Naive thymus-derived CD8-positive, alpha-beta T cell (primary cell): Measurements from ENCODE around the gene FMN2. TPM values are rescaled to one million over a fixed set of nuclear protein-coding genes. Genes with fewer than 3 reads are reported as not detected.

Source experiments
- ATAC-seq, 2 donors: fragments of 150-1000 bp; cut with Tn5 transposase in 1 of 2; sonication (Bioruptor Pico), chemical (Tn5 transposase) in 1 of 2; 1 replicate in 1 of 2; 2 replicates in 1 of 2; pipeline ENCODE4 v1.10.0; 2021; ENCODE audit warnings: mild to moderate bottlenecking in 2 of 2, moderate library complexity in 2 of 2
- POLR2A ChIA-PET: fragments of 350-600 bp; sonication (Branson Sonifier 250); formaldehyde crosslinking; loops from one replicate; lab custom pipeline; 2021; ENCODE audit warnings: antibody characterized with exemption; lab: Charles Lee
- DNase-seq, 10 donors: peaks; one replicate each; pipeline versions ENCODE4 v3.0.0 to v3.0.0-alpha.2; 2020 to 2022
- H3K27ac Mint-ChIP-seq, 10 donors: one replicate each; pipeline ENCODE4 v1.8.0; 2020 to 2022; ENCODE audit warnings: mild to moderate bottlenecking in 10 of 10, mixed read lengths in 10 of 10, moderate library complexity in 4 of 10, inconsistent platforms in 1 of 10
- H3K27me3 Mint-ChIP-seq, 5 donors: one replicate each; pipeline ENCODE4 v1.8.0; 2021 to 2022; ENCODE audit warnings: mixed read lengths in 5 of 5
- H3K36me3 Mint-ChIP-seq, 3 donors: one replicate each; pipeline ENCODE4 v1.8.0; 2020 to 2022; ENCODE audit warnings: mixed read lengths in 3 of 3, mild to moderate bottlenecking in 2 of 3, inconsistent platforms in 1 of 3
- H3K4me1 Mint-ChIP-seq, 4 donors: one replicate each; pipeline ENCODE4 v1.8.0; 2021 to 2022; ENCODE audit warnings: mixed read lengths in 4 of 4
- H3K4me3 Mint-ChIP-seq, 10 donors: one replicate each; pipeline ENCODE4 v1.8.0; 2020 to 2022; ENCODE audit warnings: mild to moderate bottlenecking in 10 of 10, mixed read lengths in 10 of 10, moderate library complexity in 6 of 10, inconsistent platforms in 1 of 10
- H3K9me3 Mint-ChIP-seq, 9 donors: one replicate each; pipeline ENCODE4 v1.8.0; 2020 to 2022; ENCODE audit warnings: mixed read lengths in 9 of 9, mild to moderate bottlenecking in 3 of 9, inconsistent platforms in 1 of 9, moderate library complexity in 1 of 9
- polyA plus RNA-seq, 3 donors: library from polyadenylated mRNA; unstranded; fragments of 300-500 nt; fragmentation: Illumina TruSeq; gene quantifications; one replicate each; pipeline ENCODE4 v1.2.3, GENCODE V29; 2021
- total RNA-seq, 8 experiments: library from RNA in 2 of 8; stranded (reverse) in 2 of 8; gene quantifications; one replicate each; pipeline ENCODE4 v1.2.3 and lab custom pipeline; 2021 to 2026

Gene FMN2
- total and polyA plus RNA-seq, 5 experiments from 2014 or later, result not detected

- ATAC-seq (no peak), DNase-seq (no peak)
- Mint-ChIP-seq H3K27me3 (peaks cover 0 to 1% (median 0%) of the 10 kb centered on the region in 5 donors), H3K27ac (no peak overlapping the region), H3K9me3 (peaks cover 0 to 20% (median 10%) of the 10 kb centered on the region in 9 donors), H3K4me1 (no peaks in the 10 kb centered on the region), H3K36me3 (peaks cover 0 to 5% (median 0%) of the 10 kb centered on the region in 3 donors), H3K4me3 (no peak overlapping the region)
- POLR2A ChIA-PET, result no interaction called here
These were observed 139.1 kb downstream of the FMN2 start for GRCh38 chr1:240230816-240231215.

- DNase-seq (no peak), ATAC-seq (no peak)
- Mint-ChIP-seq H3K4me1 (no peaks in the 10 kb centered on the region), H3K9me3 (peaks cover 0 to 5% (median 0%) of the 10 kb centered on the region in 9 donors), H3K27me3 (peaks cover 0 to 1% (median 0%) of the 10 kb centered on the region in 5 donors), H3K27ac (no peak overlapping the region), H3K4me3 (no peak overlapping the region), H3K36me3 (no peaks in the 10 kb centered on the region)
- POLR2A ChIA-PET, result no interaction called here
These were observed 140.8 kb downstream of the FMN2 start for GRCh38 chr1:240232530-240232929.

GRCh38 chr1:240234485-240235210 lies 143.0 kb downstream of the FMN2 start:
- DNase-seq (no peak), ATAC-seq (no peak)
- H3K9me3 Mint-ChIP-seq, result peaks cover 0 to 2% (median 0%) of the 10 kb centered on the region in 9 donors
- no peaks in the 10 kb centered on the region for H3K4me1 Mint-ChIP-seq
- POLR2A ChIA-PET, result no interaction called here
- H3K27me3 Mint-ChIP-seq, result peaks cover 0 to 1% (median 0%) of the 10 kb centered on the region in 5 donors
- no peak overlapping the region for H3K27ac Mint-ChIP-seq
- H3K36me3 Mint-ChIP-seq, result no peaks in the 10 kb centered on the region
- H3K4me3 Mint-ChIP-seq, result no peak overlapping the region

- no peak for ATAC-seq
- H3K4me3 Mint-ChIP-seq, result no peak overlapping the region
- no peaks in the 10 kb centered on the region for H3K36me3 Mint-ChIP-seq
- H3K4me1 Mint-ChIP-seq, result no peaks in the 10 kb centered on the region
- H3K9me3 Mint-ChIP-seq, result peaks cover 0 to 2% (median 0%) of the 10 kb centered on the region in 9 donors
- no peak for DNase-seq
- H3K27ac Mint-ChIP-seq, result no peak overlapping the region
- peaks cover 0 to 1% (median 0%) of the 10 kb centered on the region in 5 donors for H3K27me3 Mint-ChIP-seq
- POLR2A ChIA-PET, result no interaction called here
These were observed 144.0 kb downstream of the FMN2 start for GRCh38 chr1:240235521-240236288.

GRCh38 chr1:240237305-240237721 lies 145.6 kb downstream of the FMN2 start:
- DNase-seq (no peak), ATAC-seq (no peak)
- H3K36me3 Mint-ChIP-seq, result no peaks in the 10 kb centered on the region
- POLR2A ChIA-PET, result no interaction called here
- no peaks in the 10 kb centered on the region for H3K4me1 Mint-ChIP-seq
- H3K27me3 Mint-ChIP-seq, result no peaks in the 10 kb centered on the region
- peaks cover 0 to 4% (median 0%) of the 10 kb centered on the region in 9 donors for H3K9me3 Mint-ChIP-seq
- no peak overlapping the region for H3K27ac Mint-ChIP-seq
- H3K4me3 Mint-ChIP-seq, result no peak overlapping the region

GRCh38 chr1:240239309-240239708 lies 147.6 kb downstream of the FMN2 start:
- H3K27me3 Mint-ChIP-seq, result no peaks in the 10 kb centered on the region
- POLR2A ChIA-PET, result no interaction called here
- no peaks in the 10 kb centered on the region for H3K4me1 Mint-ChIP-seq
- H3K9me3 Mint-ChIP-seq, result peaks cover 0 to 5% (median 0%) of the 10 kb centered on the region in 9 donors
- H3K4me3 Mint-ChIP-seq, result no peak overlapping the region
- no peaks in the 10 kb centered on the region for H3K36me3 Mint-ChIP-seq
- no peak overlapping the region for H3K27ac Mint-ChIP-seq
- ATAC-seq (no peak), DNase-seq (no peak)

GRCh38 chr1:240241278-240241677 lies 149.6 kb downstream of the FMN2 start:
- POLR2A ChIA-PET, result no interaction called here
- no peak for ATAC-seq
- Mint-ChIP-seq H3K4me1 (no peaks in the 10 kb centered on the region), H3K9me3 (peaks cover 0 to 11% (median 2%) of the 10 kb centered on the region in 9 donors), H3K27ac (no peak overlapping the region), H3K4me3 (no peak overlapping the region), H3K27me3 (peaks cover 0 to 2% (median 0%) of the 10 kb centered on the region in 5 donors), H3K36me3 (no peaks in the 10 kb centered on the region)
- DNase-seq, result no peak

GRCh38 chr1:240242601-240243144 lies 151.0 kb downstream of the FMN2 start:
- POLR2A ChIA-PET, result no interaction called here
- no peak for DNase-seq
- ATAC-seq, result no peak
- Mint-ChIP-seq H3K9me3 (peaks cover 0 to 11% (median 2%) of the 10 kb centered on the region in 9 donors), H3K4me1 (no peaks in the 10 kb centered on the region), H3K27ac (no peak overlapping the region), H3K36me3 (no peaks in the 10 kb centered on the region), H3K27me3 (peaks cover 0 to 2% (median 0%) of the 10 kb centered on the region in 5 donors), H3K4me3 (no peak overlapping the region)

GRCh38 chr1:240244968-240245628 lies 153.4 kb downstream of the FMN2 start:
- Mint-ChIP-seq H3K9me3 (peaks cover 0 to 26% (median 4%) of the 10 kb centered on the region in 9 donors), H3K4me3 (no peak overlapping the region), H3K36me3 (no peaks in the 10 kb centered on the region), H3K27me3 (peaks cover 0 to 2% (median 0%) of the 10 kb centered on the region in 5 donors), H3K4me1 (no peaks in the 10 kb centered on the region), H3K27ac (no peak overlapping the region)
- ATAC-seq (no peak), DNase-seq (no peak)
- POLR2A ChIA-PET, result no interaction called here

GRCh38 chr1:240245629-240246020 lies 153.9 kb downstream of the FMN2 start:
- ATAC-seq (no peak), DNase-seq (no peak)
- H3K27me3 Mint-ChIP-seq, result peaks cover 0 to 2% (median 0%) of the 10 kb centered on the region in 5 donors
- H3K4me3 Mint-ChIP-seq, result no peak overlapping the region
- POLR2A ChIA-PET, result no interaction called here
- H3K9me3 Mint-ChIP-seq, result peaks cover 2 to 30% (median 8%) of the 10 kb centered on the region in 9 donors
- H3K27ac Mint-ChIP-seq, result no peak overlapping the region
- H3K36me3 Mint-ChIP-seq, result no peaks in the 10 kb centered on the region
- no peaks in the 10 kb centered on the region for H3K4me1 Mint-ChIP-seq

- ATAC-seq, result no peak
- peaks cover 5 to 32% (median 17%) of the 10 kb centered on the region in 9 donors for H3K9me3 Mint-ChIP-seq
- no peak overlapping the region for H3K27ac Mint-ChIP-seq
- peaks cover 0 to 2% (median 0%) of the 10 kb centered on the region in 5 donors for H3K27me3 Mint-ChIP-seq
- H3K36me3 Mint-ChIP-seq, result peaks cover 0 to 6% (median 0%) of the 10 kb centered on the region in 3 donors
- POLR2A ChIA-PET, result no interaction called here
- H3K4me1 Mint-ChIP-seq, result no peaks in the 10 kb centered on the region
- DNase-seq, result no peak
- no peak overlapping the region for H3K4me3 Mint-ChIP-seq
These were observed 156.2 kb downstream of the FMN2 start for GRCh38 chr1:240247899-240248298.

- POLR2A ChIA-PET, result no interaction called here
- peaks cover 0 to 10% (median 0%) of the 10 kb centered on the region in 5 donors for H3K27me3 Mint-ChIP-seq
- no peak for ATAC-seq
- peaks cover 6 to 52% (median 27%) of the 10 kb centered on the region in 9 donors for H3K9me3 Mint-ChIP-seq
- H3K4me1 Mint-ChIP-seq, result no peaks in the 10 kb centered on the region
- no peak overlapping the region for H3K27ac Mint-ChIP-seq
- DNase-seq, result no peak
- peaks cover 0 to 19% (median 8%) of the 10 kb centered on the region in 3 donors for H3K36me3 Mint-ChIP-seq
- H3K4me3 Mint-ChIP-seq, result no peak overlapping the region
These were observed 162.3 kb downstream of the FMN2 start for GRCh38 chr1:240254006-240254405.
